ENCODE data around the gene CALR3.

- TF ChIP-seq CTCF (IDR thresholded peaks at IDR 0.05) (no peak), POLR2A (IDR thresholded peaks at IDR 0.05) (no peak)
These were observed 40.2 kb upstream of the CALR3 start for GRCh38 chr19:16536130-16536529.

Measured in esophagus squamous epithelium (tissue), 4 donors.